GM19452 (cell line): ENCODE data around the gene GNAT1.

ENCODE experiments used
- ATAC-seq: cut with Tn5 transposase; IDR thresholded peaks from one replicate; pipeline ENCODE4 v1.9.1; 2021; ENCODE audit not compliant: unreplicated experiment

Gene GNAT1

GRCh38 chr3:50190936-50191660 lies at the start of gene GNAT1:
TSS of gene GNAT1 (plus strand) at chr3:50191610. CDS start at chr3:50191726, 116 bp downstream.
- no peak for ATAC-seq

- no peak for ATAC-seq
Measured at GRCh38 chr3:50146316-50146901, 45.0 kb upstream of the GNAT1 start.

GRCh38 chr3:50147016-50147415 lies 44.4 kb upstream of the GNAT1 start:
- no peak for ATAC-seq

- ATAC-seq: no peak
Measured at GRCh38 chr3:50147447-50147846, 44.0 kb upstream of the GNAT1 start.

GRCh38 chr3:50147861-50148260 lies 43.5 kb upstream of the GNAT1 start:
- no peak for ATAC-seq

GRCh38 chr3:50150404-50150750 lies 41.0 kb upstream of the GNAT1 start:
- no peak for ATAC-seq

GRCh38 chr3:50150863-50151686 lies 40.3 kb upstream of the GNAT1 start:
- ATAC-seq: no peak

GRCh38 chr3:50151728-50152127 lies 39.7 kb upstream of the GNAT1 start:
- ATAC-seq: no peak

GRCh38 chr3:50153782-50154475 lies 37.5 kb upstream of the GNAT1 start:
- no peak for ATAC-seq

- ATAC-seq: peak; percentile 32
Measured at GRCh38 chr3:50154476-50154839, 37.0 kb upstream of the GNAT1 start.

GRCh38 chr3:50154840-50155490 lies 36.4 kb upstream of the GNAT1 start, which contains the start of gene SEMA3F:
TSS of gene SEMA3F (plus strand) at chr3:50155324. CDS start at chr3:50159623, 4,299 bp downstream.
- peak; percentile 68 for ATAC-seq

- ATAC-seq: no peak
Measured at GRCh38 chr3:50155491-50155878, 35.9 kb upstream of the GNAT1 start.

- ATAC-seq: no peak
Measured at GRCh38 chr3:50155891-50156290, 35.5 kb upstream of the GNAT1 start.

- no peak for ATAC-seq
Measured at GRCh38 chr3:50156549-50157493, 34.6 kb upstream of the GNAT1 start.

GRCh38 chr3:50157827-50158529 lies 33.4 kb upstream of the GNAT1 start:
- ATAC-seq: no peak

- no peak for ATAC-seq
Measured at GRCh38 chr3:50158530-50159146, 32.8 kb upstream of the GNAT1 start.

- ATAC-seq: no peak
Measured at GRCh38 chr3:50160561-50160983, 30.8 kb upstream of the GNAT1 start.

- no peak for ATAC-seq
Measured at GRCh38 chr3:50161320-50161719, 30.1 kb upstream of the GNAT1 start.
